SK-N-SH treated with all-trans-retinoic acid at 6 μM for 48 hours (cell line): Measurements from ENCODE around the gene OGDHL.

ENCODE experiments used
- ATAC-seq: fragments of 200-7000 bp; cut with Tn5 transposase; 3 replicates; pipeline ENCODE4 v1.9.1; 2020; ENCODE audit warnings: mild to moderate bottlenecking, moderate library complexity
- ARNTL ChIP-seq: fragments of 450-650 bp; formaldehyde crosslinking; IDR thresholded peaks from 2 replicates; pipeline ENCODE4 v1.5.0; 2020; ENCODE audit warnings: low read depth, mild to moderate bottlenecking, moderate library complexity, borderline replicate concordance
- BACH2 ChIP-seq: fragments of 250-450 bp; sonication (Bioruptor Pico); IDR thresholded peaks from 2 replicates; pipeline ENCODE4 v1.9.0; 2021; ENCODE audit warnings: mild to moderate bottlenecking, borderline replicate concordance
- CREB5 ChIP-seq: fragments of 250-450 bp; sonication (Bioruptor Pico); IDR thresholded peaks from 2 replicates; pipeline ENCODE4 v1.5.1; 2020; ENCODE audit warnings: low read depth, mild to moderate bottlenecking, moderate library complexity
- CSDC2 ChIP-seq: fragments of 250-450 bp; sonication (Bioruptor Pico); IDR thresholded peaks from 2 replicates; pipeline ENCODE4 v1.5.0; 2020; ENCODE audit warnings: mild to moderate bottlenecking, moderate library complexity
- CSRNP3 ChIP-seq: fragments of 250-450 bp; sonication (Bioruptor Pico); IDR thresholded peaks from 2 replicates; pipeline ENCODE4 v1.5.1; 2021; ENCODE audit warnings: mild to moderate bottlenecking, moderate library complexity
- ESRRG ChIP-seq: fragments of 250-450 bp; sonication (Bioruptor Pico); IDR thresholded peaks from 2 replicates; pipeline ENCODE4 v1.6.1; 2021; ENCODE audit warnings: mild to moderate bottlenecking
- GLIS3 ChIP-seq: fragments of 250-450 bp; sonication (Bioruptor Pico); IDR thresholded peaks from 2 replicates; pipeline ENCODE4 v1.5.0; 2020; ENCODE audit warnings: mild to moderate bottlenecking, moderate library complexity
- ISL1 ChIP-seq: fragments of 250-450 bp; sonication (Bioruptor Pico); IDR thresholded peaks from 2 replicates; pipeline ENCODE4 v2.1.2; 2022; ENCODE audit warnings: mild to moderate bottlenecking, moderate library complexity
- OSR1 ChIP-seq: fragments of 250-450 bp; sonication (Bioruptor Pico); IDR thresholded peaks from 2 replicates; pipeline ENCODE4 v1.8.0; 2022; ENCODE audit warnings: moderate library complexity, mild to moderate bottlenecking, inconsistent platforms
- PATZ1 ChIP-seq: fragments of 250-450 bp; sonication (Bioruptor Pico); IDR thresholded peaks from 2 replicates; pipeline ENCODE4 v1.8.0; 2020; ENCODE audit warnings: mild to moderate bottlenecking, moderate library complexity, borderline replicate concordance
- POU6F1 ChIP-seq: fragments of 250-450 bp; sonication (Bioruptor Pico); IDR thresholded peaks from 2 replicates; pipeline ENCODE4 v1.8.0; 2021; ENCODE audit warnings: low read depth, mild to moderate bottlenecking, moderate library complexity, borderline replicate concordance
- PPARA ChIP-seq: fragments of 250-450 bp; sonication (Bioruptor Pico); IDR thresholded peaks from 2 replicates; pipeline ENCODE4 v1.5.0; 2020; ENCODE audit warnings: mild to moderate bottlenecking, borderline replicate concordance
- RARB ChIP-seq: fragments of 250-450 bp; sonication (Bioruptor Pico); IDR thresholded peaks from 2 replicates; pipeline ENCODE4 v1.8.0; 2021; ENCODE audit warnings: mild to moderate bottlenecking, moderate library complexity
- SNAI2 ChIP-seq: fragments of 250-450 bp; sonication (Bioruptor Pico); IDR thresholded peaks from 2 replicates; pipeline ENCODE4 v1.5.0; 2020; ENCODE audit warnings: mild to moderate bottlenecking, moderate library complexity
- TCF4 ChIP-seq: fragments of 250-450 bp; sonication (Bioruptor Pico); IDR thresholded peaks from 2 replicates; pipeline ENCODE4 v1.8.0; 2021; ENCODE audit warnings: mild to moderate bottlenecking, moderate library complexity, borderline replicate concordance
- TOX ChIP-seq: fragments of 250-450 bp; sonication (Bioruptor Pico); IDR thresholded peaks from 2 replicates; pipeline ENCODE4 v1.8.0; 2021; ENCODE audit warnings: mild to moderate bottlenecking, moderate library complexity, borderline replicate concordance
- TSHZ2 ChIP-seq: fragments of 250-450 bp; sonication (Bioruptor Pico); IDR thresholded peaks from 2 replicates; pipeline ENCODE4 v1.5.0; 2020; ENCODE audit warnings: mild to moderate bottlenecking, moderate library complexity
- ZC3H10 ChIP-seq: fragments of 250-450 bp; sonication (Bioruptor Pico); IDR thresholded peaks from 2 replicates; pipeline ENCODE4 v1.5.1; 2021; ENCODE audit warnings: mild to moderate bottlenecking, moderate library complexity
- ZFP3 ChIP-seq: fragments of 250-450 bp; sonication (Bioruptor Pico); IDR thresholded peaks from 2 replicates; pipeline ENCODE4 v1.5.0; 2020; ENCODE audit warnings: mild to moderate bottlenecking, moderate library complexity
- ZFP30 ChIP-seq: fragments of 450-650 bp; formaldehyde crosslinking; IDR thresholded peaks from 2 replicates; pipeline ENCODE4 v1.5.0; 2022; ENCODE audit warnings: mild to moderate bottlenecking, moderate library complexity
- ZNF565 ChIP-seq: fragments of 450-650 bp; formaldehyde crosslinking; conservative IDR thresholded peaks from 2 replicates; pipeline ENCODE4 v1.5.0; 2020; ENCODE audit warnings: low read depth, mild to moderate bottlenecking, moderate library complexity
- ZNF70 ChIP-seq: fragments of 450-650 bp; formaldehyde crosslinking; IDR thresholded peaks from 2 replicates; pipeline ENCODE4 v1.5.0; 2020; ENCODE audit warnings: mild to moderate bottlenecking, moderate library complexity
- ZNF8 ChIP-seq: fragments of 450-650 bp; formaldehyde crosslinking; IDR thresholded peaks from 2 replicates; pipeline ENCODE4 v1.5.0; 2020; ENCODE audit warnings: mild to moderate bottlenecking, moderate library complexity

The OGDHL gene

GRCh38 chr10:49761789-49762565 is at the start of gene OGDHL:
OGDHL (minus strand) TSS chr10:49762323; CDS start chr10:49758592, 3,731 bp downstream.
- no peak for TF ChIP-seq CSDC2 (CRISPR knock-in tag)
- no peak for TF ChIP-seq CREB5
- no peak for TF ChIP-seq PATZ1 (CRISPR knock-in tag)
- no peak for TF ChIP-seq TCF4 (CRISPR knock-in tag)
- TF ChIP-seq ZFP3 (CRISPR knock-in tag): 0 out of 2 replicates have a peak, but pooled peaks have one; percentile 31
- TF ChIP-seq PPARA: no peak
- no peak for TF ChIP-seq ZNF565
- no peak for TF ChIP-seq ZNF70 (CRISPR knock-in tag)
- TF ChIP-seq ZNF8 (CRISPR knock-in tag): no peak
- no peak for TF ChIP-seq BACH2
- TF ChIP-seq ESRRG (CRISPR knock-in tag): 0 out of 2 replicates have a peak, but pooled peaks have one; percentile 47
- no peak for TF ChIP-seq ISL1 (CRISPR knock-in tag)
- no peak for TF ChIP-seq SNAI2 (CRISPR knock-in tag)
- no peak for TF ChIP-seq ARNTL (CRISPR knock-in tag)
- no peak for TF ChIP-seq GLIS3 (CRISPR knock-in tag)
- TF ChIP-seq ZFP30: no peak
- no peak for TF ChIP-seq RARB (CRISPR knock-in tag)
- TF ChIP-seq TOX (CRISPR knock-in tag): no peak
- TF ChIP-seq ZC3H10 (CRISPR knock-in tag): no peak
- peak; percentile 85 for TF ChIP-seq TSHZ2 (CRISPR knock-in tag)
- TF ChIP-seq CSRNP3: no peak
- TF ChIP-seq POU6F1 (CRISPR knock-in tag): no peak
- no peak for TF ChIP-seq OSR1 (CRISPR knock-in tag)
- ATAC-seq: peak; percentile 89

- no peak for TF ChIP-seq CSDC2 (CRISPR knock-in tag)
- TF ChIP-seq SNAI2 (CRISPR knock-in tag): no peak
- no peak for TF ChIP-seq CSRNP3
- TF ChIP-seq POU6F1 (CRISPR knock-in tag): no peak
- TF ChIP-seq ZFP3 (CRISPR knock-in tag): no peak
- no peak for TF ChIP-seq ZC3H10 (CRISPR knock-in tag)
- no peak for TF ChIP-seq ZNF70 (CRISPR knock-in tag)
- no peak for TF ChIP-seq ZNF8 (CRISPR knock-in tag)
- TF ChIP-seq PPARA: no peak
- TF ChIP-seq RARB (CRISPR knock-in tag): no peak
- no peak for TF ChIP-seq PATZ1 (CRISPR knock-in tag)
- no peak for TF ChIP-seq ARNTL (CRISPR knock-in tag)
- no peak for TF ChIP-seq ISL1 (CRISPR knock-in tag)
- TF ChIP-seq TCF4 (CRISPR knock-in tag): no peak
- no peak for TF ChIP-seq GLIS3 (CRISPR knock-in tag)
- no peak for TF ChIP-seq ZFP30
- no peak for TF ChIP-seq ZNF565
- TF ChIP-seq TOX (CRISPR knock-in tag): no peak
- TF ChIP-seq OSR1 (CRISPR knock-in tag): no peak
- no peak for ATAC-seq
These were observed 41.9 kb upstream of the OGDHL start for GRCh38 chr10:49803988-49804387.
